SK-N-MC (cell line): ENCODE measurements around the gene NCOR1.

Source experiments
- DNase-seq: peaks from one replicate; pipeline ENCODE4 v3.0.0-alpha.2; 2011; ENCODE audit warnings: low read depth, low spot score
- H3K27ac ChIP-seq: fragments of 200-600 bp; sonication (generic); 2 replicates; pipeline ENCODE4 v1.5.1; 2016; ENCODE audit warnings: mixed run types
- H3K36me3 ChIP-seq: fragments of 200-600 bp; sonication (generic); 2 replicates; pipeline ENCODE4 v1.6.1; 2017; ENCODE audit warnings: antibody characterized with exemption, low read length, mixed read lengths; ENCODE audit not compliant: insufficient read depth
- H3K4me3 ChIP-seq: fragments of 200-600 bp; sonication (generic); 2 replicates; pipeline ENCODE4 v1.5.1; 2016
- H3K9ac ChIP-seq: fragments of 200-600 bp; sonication (generic); 2 replicates; pipeline ENCODE4 v1.8.0; 2017; ENCODE audit warnings: mixed run types, mixed read lengths; ENCODE audit not compliant: insufficient read length
- H3K9me3 ChIP-seq: fragments of 200-600 bp; sonication (generic); 2 replicates; pipeline ENCODE4 v1.6.1; 2017; ENCODE audit warnings: low read depth, mild to moderate bottlenecking, antibody characterized with exemption, low read length, moderate library complexity, mixed read lengths
- EZH2 ChIP-seq: fragments of 200-600 bp; sonication (generic); IDR thresholded peaks from one replicate; pipeline ENCODE4 v1.6.1; 2017; ENCODE audit warnings: antibody characterized with exemption
- FOXP2 ChIP-seq: optimal IDR thresholded peaks from 2 replicates; pipeline ENCODE3; 2011; ENCODE audit warnings: mild to moderate bottlenecking, moderate library complexity; ENCODE audit not compliant: insufficient read depth; ENCODE audit errors: extremely low read length, control extremely low read depth
- POLR2AphosphoS5 ChIP-seq: IDR thresholded peaks from 2 replicates; pipeline ENCODE4 v1.6.1; 2012; ENCODE audit warnings: mild to moderate bottlenecking, low read depth, low read length, borderline replicate concordance

NCOR1 gene

DNA sequence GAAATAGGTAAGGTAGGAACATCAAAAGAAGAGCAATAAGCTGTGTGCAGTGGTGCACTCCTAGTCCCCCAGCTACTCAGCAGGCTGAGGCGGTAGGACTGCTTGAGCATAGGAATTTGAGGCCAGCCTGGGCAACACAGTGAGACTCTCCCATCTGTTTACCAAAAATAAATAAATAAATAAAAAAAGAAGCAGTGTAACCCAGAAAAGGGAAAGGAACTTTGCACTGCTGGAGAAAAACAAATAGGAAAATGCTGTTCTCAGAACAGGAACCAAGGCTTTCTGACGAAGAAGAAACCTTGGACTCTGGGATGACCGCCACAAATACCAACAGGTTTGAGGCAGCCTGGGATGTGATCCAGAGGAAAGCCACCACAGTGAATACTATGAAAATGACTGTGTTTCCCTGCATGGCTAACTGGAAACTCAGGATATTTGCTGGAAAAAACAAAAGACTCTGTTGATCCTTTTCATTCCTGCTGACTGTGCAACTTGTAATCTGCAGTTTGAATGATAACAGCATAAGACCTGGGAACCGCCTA is 174.6 kb downstream of the NCOR1 start:
- no peak overlapping the region for H3K27ac ChIP-seq
- peaks cover 59% of the 10 kb centered on the region for H3K36me3 ChIP-seq
- TF ChIP-seq POLR2AphosphoS5, result no peak
- TF ChIP-seq EZH2, result no peak
- H3K9me3 ChIP-seq, result no peaks in the 10 kb centered on the region
- H3K9ac ChIP-seq, result no peak overlapping the region
- H3K4me3 ChIP-seq, result no peak overlapping the region
- DNase-seq, result no peak

DNA sequence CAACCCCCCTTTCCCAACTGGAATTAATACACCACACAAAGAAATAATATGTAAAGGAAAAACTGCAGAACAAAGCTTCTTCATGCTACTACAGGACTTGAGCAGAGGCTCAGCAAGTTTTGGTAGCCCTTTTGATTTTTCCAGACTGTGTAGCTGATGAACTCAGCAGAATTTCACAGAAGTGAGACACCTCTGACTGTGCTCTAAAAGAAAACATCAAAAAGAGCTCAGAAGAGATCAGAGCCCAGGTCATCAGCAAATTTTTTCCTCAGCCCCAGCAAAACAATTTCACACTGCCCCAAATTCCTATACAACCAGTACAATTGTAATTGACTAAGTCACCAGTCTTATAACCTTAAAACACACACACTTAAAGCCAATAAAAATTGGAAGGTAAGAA is 177.7 kb downstream of the NCOR1 start:
- no peak overlapping the region for H3K9ac ChIP-seq
- no peak for DNase-seq
- peak overlapping the region; percentile 52 for H3K27ac ChIP-seq
- TF ChIP-seq EZH2 (no peak), POLR2AphosphoS5 (no peak), FOXP2 (no peak)
- H3K4me3 ChIP-seq, result no peak overlapping the region
- peaks cover 82% of the 10 kb centered on the region for H3K36me3 ChIP-seq
- no peaks in the 10 kb centered on the region for H3K9me3 ChIP-seq

DNA sequence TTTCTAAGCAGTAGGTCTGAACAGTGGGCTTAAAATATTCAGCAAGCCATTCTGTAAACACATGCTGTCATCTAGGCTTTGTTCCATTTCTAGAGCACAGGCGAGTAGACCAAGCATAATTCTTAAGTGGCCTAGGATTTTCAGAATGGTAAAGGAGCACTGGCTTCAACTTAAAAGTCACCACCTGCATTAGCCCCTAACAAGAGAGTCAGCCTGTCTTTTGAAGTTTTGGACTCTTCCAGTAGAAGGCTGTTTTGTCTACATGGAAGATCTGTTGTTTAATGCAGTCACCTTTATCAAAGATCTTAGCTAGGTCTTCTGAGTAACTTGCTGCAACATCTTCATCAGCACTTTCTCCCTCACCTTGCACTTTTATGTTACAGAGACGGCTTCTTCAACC is 179.1 kb downstream of the NCOR1 start:
- H3K9me3 ChIP-seq, result no peaks in the 10 kb centered on the region

DNA sequence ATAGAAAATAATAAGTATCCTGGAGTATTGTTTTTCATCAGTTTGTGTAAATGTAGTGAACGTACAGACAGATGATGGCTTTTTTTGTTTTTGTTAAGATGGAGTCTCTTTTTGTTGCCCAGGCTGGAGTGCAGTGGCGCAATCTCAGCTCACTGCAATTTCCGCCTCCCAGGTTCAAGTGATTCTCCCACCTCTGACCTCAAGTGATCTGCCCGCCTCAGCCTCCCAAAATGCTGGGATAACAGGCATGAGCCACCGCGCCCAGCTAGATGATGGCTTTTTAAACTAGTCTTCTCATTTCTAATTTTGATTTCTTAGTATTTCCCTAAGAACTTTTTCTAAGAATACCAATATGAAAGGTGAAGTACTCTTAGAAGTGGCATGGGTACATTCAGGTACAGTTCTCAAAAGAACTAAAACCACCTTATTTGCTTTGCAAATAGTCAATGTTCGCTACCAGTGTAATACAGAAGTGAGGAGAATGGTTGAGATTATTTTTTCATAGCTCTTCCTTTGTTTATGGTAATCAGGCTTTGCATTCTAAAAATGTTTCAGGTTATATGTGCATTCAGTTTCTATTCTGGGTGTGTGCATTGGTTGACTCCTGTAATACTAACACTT is 181.5 kb downstream of the NCOR1 start:
- peaks cover 89% of the 10 kb centered on the region for H3K36me3 ChIP-seq
- H3K9me3 ChIP-seq, result no peaks in the 10 kb centered on the region
- no peak overlapping the region for H3K27ac ChIP-seq
- no peak overlapping the region for H3K4me3 ChIP-seq
- no peak overlapping the region for H3K9ac ChIP-seq
- TF ChIP-seq EZH2, result no peak
- TF ChIP-seq FOXP2, result no peak
- TF ChIP-seq POLR2AphosphoS5, result no peak
- DNase-seq, result no peak

More for the DNA sequence above, 179.1 kb downstream of the NCOR1 start:
- no peak overlapping the region for H3K27ac ChIP-seq
- peaks cover 86% of the 10 kb centered on the region for H3K36me3 ChIP-seq
- DNase-seq, result no peak
- TF ChIP-seq FOXP2, result no peak
- no peak for TF ChIP-seq POLR2AphosphoS5
- TF ChIP-seq EZH2, result no peak
- H3K9ac ChIP-seq, result no peak overlapping the region
- no peak overlapping the region for H3K4me3 ChIP-seq

DNA sequence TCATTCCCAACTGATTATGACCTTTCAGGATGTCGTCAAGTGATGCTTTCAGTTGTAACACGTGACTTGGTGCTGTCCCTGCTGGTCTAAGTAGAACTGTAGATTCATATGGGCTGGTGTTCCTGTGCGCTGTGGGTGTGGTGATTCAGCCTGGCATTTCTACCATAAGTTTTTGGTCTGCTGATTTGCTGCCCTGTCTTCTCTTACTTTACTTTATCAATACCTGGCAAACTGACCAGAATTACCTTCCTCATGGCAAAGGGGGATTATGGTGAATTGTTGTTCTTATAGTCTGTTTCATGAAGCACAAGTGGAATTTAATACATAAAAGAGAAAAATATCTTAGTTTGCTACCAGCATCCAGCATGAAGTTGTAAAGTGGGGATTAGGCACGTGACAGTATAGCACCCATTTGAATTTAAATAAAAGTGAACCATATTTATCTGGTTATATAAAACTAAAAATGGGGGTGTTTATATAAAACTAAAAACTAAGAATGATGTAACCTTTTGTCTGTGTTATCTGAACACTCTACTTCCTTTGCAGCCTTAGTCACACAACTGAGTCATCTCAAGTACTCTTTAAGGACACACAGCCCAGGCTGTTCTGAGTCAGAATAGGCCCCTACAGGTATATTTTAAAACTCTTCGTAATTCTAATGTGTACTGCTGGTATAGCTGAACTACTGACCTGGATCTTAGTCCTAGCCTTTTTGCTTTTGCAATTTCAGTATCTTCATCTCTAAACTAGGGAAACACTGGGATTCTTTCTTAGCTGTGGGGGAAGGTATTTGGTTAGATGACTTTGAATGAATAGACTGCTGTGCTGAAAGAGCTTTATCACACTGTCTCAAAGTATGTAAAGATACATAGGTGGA is 187.4 kb downstream of the NCOR1 start:
- Histone ChIP-seq H3K9ac (no peak overlapping the region), H3K9me3 (no peaks in the 10 kb centered on the region), H3K36me3 (peaks cover 96% of the 10 kb centered on the region), H3K4me3 (no peak overlapping the region), H3K27ac (no peak overlapping the region)
- TF ChIP-seq EZH2, result no peak
- TF ChIP-seq POLR2AphosphoS5, result no peak
- no peak for TF ChIP-seq FOXP2
- DNase-seq, result no peak

DNA sequence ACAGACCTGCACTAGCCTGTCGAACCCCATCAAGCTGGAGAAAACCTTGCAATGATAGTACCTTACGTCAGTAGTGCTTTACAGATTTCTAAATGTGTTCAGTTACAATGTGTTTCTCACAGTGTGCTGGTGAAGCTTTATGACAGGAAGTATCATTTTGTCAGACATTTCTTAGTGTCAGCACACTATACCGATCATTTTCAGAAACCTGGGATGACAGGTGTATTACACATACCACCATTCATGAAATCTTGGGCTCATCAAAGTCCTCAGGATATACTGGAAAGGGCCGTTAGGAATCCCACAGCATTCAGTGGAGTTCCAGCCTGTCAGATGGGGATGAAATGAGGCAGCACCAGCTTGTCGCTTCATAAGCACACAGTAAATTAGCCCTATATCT is 188.4 kb downstream of the NCOR1 start:
- no peak for TF ChIP-seq FOXP2
- no peak for TF ChIP-seq EZH2
- H3K4me3 ChIP-seq, result no peak overlapping the region
- H3K9me3 ChIP-seq, result no peaks in the 10 kb centered on the region
- no peak overlapping the region for H3K9ac ChIP-seq
- no peak for DNase-seq
- no peak overlapping the region for H3K27ac ChIP-seq
- peaks cover 90% of the 10 kb centered on the region for H3K36me3 ChIP-seq

DNA sequence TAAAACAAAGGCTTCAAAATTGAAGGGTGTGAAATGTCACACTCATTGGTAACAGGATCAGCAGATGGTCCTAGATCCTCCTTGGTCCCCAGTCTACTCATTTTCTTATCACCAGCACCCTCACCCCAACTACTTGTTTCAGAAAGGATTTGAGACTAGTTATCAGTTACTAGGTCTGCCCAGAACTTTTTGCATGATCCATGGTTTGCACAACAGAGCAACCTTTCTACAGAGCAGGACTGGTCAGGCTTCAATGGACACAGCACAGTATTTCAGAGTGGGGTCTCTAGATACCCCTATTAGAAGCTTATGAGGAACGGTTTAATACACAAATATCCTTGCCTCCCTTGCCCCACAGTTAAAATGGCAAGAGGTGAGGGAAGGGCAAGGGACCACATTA is 190.1 kb downstream of the NCOR1 start:
- DNase-seq, result no peak
- no peak for TF ChIP-seq FOXP2
- TF ChIP-seq EZH2, result no peak
- TF ChIP-seq POLR2AphosphoS5, result no peak
- H3K9ac ChIP-seq, result no peak overlapping the region
- H3K9me3 ChIP-seq, result no peaks in the 10 kb centered on the region
- peaks cover 81% of the 10 kb centered on the region for H3K36me3 ChIP-seq
- H3K4me3 ChIP-seq, result no peak overlapping the region
- H3K27ac ChIP-seq, result no peak overlapping the region

DNA sequence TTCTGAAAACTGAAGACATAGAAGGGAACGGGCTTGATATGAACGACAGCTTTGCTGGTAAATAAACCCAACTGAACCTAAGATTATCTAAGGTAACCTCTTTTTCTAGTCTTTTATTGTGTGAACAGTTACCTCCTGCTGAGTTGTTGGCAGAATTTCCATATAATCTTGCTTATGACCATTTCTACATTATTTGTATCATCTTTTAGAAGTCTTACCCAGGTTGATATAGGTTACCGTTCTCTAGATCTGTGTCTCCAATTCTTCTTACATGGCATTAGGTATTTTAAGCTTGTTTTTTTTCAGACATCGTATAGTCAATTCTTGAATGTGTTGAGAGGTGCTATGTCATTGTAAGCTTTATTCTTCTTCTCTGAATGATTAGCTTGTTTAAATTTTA is 191.5 kb downstream of the NCOR1 start:
- Histone ChIP-seq H3K9ac (no peak overlapping the region), H3K36me3 (peaks cover 75% of the 10 kb centered on the region), H3K9me3 (no peaks in the 10 kb centered on the region), H3K4me3 (no peak overlapping the region), H3K27ac (0 out of 2 replicates have a peak overlapping the region, but pooled peaks have one; percentile 3)
- DNase-seq, result no peak
- TF ChIP-seq EZH2 (no peak), POLR2AphosphoS5 (no peak), FOXP2 (no peak)
